VCaP (cell line): ENCODE results near the gene GLUD1.
"Not testable (repeated sequence)": the region's sequence is repeated elsewhere in the genome, so short reads cannot be mapped to it uniquely, and the experiment has no call there.

Experiments used
- H3K27ac ChIP-seq: fragments of 450-650 bp; 2 replicates; pipeline ENCODE4 v1.5.1; 2017
- TF ChIP-seq, protein P1 (sequence below): fragments of 450-650 bp; conservative IDR thresholded peaks from 2 replicates; pipeline ENCODE4 v1.5.1; 2017; ENCODE audit warnings: mild to moderate bottlenecking, moderate library complexity

GLUD1 gene

DNA sequence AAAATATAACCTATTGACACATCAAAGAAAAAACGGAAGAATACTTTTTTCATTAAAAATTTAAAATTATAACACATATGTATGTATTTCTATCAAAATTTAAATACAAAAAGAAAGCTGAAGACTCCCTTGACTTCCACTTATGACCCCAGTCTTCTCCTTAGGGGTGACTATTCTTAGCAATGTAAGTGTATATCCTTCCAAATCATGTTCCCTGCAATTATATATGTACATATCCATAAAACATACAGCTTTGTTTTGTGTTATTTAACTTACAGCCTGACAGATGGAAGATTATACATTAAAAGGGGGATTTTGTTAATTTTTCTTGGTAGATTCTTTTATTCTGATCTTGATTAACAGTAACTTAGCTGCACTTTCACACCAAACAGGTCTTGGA, 9.1 kb downstream of the GLUD1 start:
- H3K27ac ChIP-seq, result no peak overlapping the region
- TF ChIP-seq, protein P1, sequence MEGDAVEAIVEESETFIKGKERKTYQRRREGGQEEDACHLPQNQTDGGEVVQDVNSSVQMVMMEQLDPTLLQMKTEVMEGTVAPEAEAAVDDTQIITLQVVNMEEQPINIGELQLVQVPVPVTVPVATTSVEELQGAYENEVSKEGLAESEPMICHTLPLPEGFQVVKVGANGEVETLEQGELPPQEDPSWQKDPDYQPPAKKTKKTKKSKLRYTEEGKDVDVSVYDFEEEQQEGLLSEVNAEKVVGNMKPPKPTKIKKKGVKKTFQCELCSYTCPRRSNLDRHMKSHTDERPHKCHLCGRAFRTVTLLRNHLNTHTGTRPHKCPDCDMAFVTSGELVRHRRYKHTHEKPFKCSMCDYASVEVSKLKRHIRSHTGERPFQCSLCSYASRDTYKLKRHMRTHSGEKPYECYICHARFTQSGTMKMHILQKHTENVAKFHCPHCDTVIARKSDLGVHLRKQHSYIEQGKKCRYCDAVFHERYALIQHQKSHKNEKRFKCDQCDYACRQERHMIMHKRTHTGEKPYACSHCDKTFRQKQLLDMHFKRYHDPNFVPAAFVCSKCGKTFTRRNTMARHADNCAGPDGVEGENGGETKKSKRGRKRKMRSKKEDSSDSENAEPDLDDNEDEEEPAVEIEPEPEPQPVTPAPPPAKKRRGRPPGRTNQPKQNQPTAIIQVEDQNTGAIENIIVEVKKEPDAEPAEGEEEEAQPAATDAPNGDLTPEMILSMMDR, result no peak

DNA sequence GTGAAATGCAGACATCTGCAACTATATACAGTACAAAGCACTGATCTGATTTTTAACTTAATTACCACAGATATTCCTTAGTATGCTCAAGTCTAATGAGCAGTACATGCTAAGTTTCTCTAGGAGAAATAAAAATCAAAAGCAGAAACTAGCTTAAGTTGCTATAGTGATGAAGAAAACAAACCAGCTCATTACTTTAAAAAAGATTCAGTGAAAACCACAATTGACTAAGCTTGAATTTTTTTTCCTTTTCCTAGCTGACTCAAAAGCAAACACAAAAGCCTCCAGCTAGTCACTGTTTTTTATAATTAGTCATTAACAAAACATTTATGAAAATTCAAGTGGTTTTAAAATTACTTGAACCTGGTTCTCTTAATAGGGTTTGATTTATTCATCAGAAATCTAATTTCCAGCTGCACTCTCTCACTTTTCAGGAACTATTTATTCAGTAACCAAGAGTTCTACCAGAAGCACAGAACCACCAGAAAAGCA, 10.3 kb downstream of the GLUD1 start:
- H3K27ac ChIP-seq, result not testable (repeated sequence)

DNA sequence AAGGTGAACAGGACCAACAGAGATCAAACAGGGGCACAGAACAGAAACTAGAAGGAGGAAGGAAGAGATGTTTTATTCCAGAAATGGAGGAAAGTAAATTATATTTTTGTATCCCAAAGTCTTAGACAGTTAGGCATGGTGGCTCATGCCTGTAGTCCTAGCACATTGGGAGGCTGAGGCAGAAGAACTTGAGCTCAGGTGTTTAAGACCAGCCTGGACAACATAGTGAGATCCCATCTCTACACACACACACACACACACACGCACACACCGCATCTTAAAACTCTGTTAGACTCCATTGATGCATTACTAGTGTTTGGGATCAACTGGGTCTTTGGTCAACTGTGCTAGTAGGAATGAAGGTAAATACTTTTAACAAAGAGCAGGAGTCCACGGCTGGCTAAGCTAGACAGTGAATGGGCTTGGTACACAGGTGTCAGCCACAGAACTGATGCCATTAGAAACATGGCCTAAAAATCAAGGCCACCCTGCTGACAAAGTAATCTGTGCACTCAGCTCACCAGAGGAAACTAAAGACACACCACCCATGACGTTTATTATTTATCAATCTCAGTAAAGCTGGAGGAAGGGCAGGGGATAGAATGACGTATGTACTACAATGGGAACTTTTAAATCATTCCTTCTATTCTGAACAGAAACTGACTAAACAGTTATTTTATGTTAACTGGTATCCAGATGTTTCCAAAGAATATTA, 10.9 kb downstream of the GLUD1 start:
- not testable (repeated sequence) for H3K27ac ChIP-seq

DNA sequence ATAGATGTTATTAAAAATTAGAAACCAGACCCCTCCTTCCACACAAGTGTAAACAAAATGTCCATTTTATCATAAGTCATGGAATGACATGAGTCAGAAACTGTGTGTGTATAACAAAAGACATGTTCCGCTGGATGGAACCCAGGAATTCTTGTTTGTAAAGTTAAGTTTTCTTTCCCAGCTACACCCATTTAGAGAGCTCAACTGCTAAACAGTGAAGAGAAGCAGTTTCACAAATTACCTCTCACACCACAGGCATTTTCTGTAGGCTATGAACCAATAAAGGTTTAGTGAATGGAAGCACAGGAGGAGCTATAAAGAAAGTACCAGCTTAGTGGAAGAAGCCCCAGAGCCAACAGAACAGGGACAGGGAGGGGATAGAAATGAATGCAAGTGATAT, 12.4 kb downstream of the GLUD1 start:
- not testable (repeated sequence) for H3K27ac ChIP-seq

DNA sequence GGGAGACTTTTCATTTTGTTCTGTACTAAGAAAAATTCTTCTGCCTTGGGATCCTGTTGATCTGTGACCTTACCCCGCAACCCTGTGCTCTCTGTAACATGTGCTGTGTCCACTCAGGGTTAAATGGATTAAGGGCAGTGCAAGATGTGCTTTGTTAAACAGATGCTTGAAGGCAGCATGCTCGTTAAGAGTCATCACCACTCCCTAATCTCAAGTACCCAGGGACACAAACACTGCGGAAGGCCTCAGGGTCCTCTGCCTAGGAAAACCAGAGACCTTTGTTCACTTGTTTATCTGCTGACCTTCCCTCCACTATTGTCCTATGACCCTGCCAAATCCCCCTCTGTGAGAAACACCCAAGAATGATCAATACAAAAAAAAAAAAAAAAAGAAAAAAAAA, 13.1 kb downstream of the GLUD1 start:
- not testable (repeated sequence) for H3K27ac ChIP-seq

DNA sequence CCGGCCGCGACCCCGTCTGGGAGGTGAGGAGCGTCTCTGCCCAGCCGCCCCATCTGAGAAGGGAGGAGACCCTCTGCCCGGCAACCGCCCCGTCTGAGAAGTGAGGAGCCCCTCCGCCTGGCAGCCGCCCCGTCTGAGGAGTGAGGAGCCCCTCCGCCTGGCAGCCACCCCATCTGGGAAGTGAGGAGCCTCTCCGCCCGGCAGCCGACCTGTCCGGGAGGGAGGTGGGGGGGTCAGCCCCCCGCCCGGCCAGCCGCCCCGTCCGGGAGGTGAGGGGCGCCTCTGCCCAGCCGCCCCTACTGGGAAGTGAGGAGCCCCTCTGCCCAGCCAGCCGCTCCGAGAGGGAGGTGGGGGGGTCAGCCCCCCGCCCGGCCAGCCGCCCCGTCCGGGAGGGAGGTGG, 14.0 kb downstream of the GLUD1 start:
- not testable (repeated sequence) for H3K27ac ChIP-seq

DNA sequence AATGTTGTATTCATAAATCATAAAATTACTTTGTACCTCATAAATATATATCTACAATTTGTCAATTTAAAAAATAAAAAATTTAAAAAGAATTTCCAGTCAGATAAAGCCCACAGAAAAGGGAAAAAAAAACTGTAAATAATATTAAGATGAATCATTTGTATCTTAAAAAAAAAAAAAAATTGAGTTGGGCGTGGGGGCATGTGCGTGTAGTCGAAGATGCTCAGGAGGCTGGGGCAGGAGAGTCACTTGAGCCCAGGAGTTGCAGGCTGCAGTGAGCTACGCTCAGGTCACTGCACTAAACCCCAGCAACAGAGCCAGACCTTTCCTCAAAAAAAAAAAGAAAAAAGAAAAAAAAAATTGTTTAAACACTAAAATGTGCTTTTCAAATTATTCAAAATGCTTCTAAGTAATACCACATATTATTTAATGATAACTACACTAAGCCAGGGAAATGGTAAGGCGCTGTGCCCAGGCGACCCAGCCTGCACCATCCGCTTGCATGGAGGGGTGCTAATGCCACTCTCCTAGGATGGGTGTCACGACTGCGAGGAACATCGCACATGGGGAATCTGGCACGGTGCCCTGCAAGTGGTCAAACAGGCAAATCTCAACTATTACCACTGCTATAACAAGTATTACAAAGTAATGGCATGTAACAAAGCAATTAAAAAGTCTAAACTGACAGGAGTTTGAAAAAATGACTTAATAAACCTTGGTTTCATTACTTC, 15.4 kb downstream of the GLUD1 start:
- H3K27ac ChIP-seq, result no peak overlapping the region
- TF ChIP-seq, protein P1, result no peak

DNA sequence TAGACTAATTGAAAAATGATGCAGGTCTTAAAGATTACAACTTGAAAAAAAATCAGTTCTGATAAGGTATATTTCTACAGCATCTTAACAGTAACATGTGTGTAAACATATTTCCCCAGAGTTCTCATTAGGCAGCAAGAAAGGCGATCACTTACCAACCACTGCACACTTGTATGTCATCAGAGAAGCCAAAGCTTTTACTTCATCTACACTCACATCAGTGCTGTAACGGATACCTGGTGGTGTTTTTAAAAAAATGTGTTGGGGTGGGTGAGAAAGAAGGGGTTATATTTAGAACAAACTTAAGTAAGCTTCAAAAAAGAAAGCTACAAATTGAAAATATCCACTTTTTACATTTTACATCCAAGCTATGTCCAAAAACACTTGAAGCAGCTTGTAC, 18.2 kb downstream of the GLUD1 start:
- not testable (repeated sequence) for H3K27ac ChIP-seq

DNA sequence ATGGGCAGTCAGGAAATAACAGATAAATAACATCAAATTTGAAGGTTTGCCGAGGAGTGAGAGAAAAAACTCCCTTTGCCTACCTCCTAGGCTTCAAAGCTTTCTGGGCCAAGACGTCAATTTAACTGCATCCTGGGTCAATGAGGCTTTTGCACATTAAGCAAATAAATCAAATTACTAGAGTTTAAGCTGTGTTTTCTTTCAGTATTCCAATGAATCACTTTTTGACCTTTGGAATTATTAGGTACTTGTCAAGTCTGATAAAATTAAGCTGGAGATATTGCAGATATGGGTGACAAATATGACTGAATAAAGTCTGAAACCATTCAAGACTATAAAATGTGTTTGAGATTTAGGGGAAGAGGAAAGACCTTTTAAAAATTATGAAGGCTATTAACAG, 22.2 kb downstream of the GLUD1 start:
- TF ChIP-seq, protein P1, result no peak

DNA sequence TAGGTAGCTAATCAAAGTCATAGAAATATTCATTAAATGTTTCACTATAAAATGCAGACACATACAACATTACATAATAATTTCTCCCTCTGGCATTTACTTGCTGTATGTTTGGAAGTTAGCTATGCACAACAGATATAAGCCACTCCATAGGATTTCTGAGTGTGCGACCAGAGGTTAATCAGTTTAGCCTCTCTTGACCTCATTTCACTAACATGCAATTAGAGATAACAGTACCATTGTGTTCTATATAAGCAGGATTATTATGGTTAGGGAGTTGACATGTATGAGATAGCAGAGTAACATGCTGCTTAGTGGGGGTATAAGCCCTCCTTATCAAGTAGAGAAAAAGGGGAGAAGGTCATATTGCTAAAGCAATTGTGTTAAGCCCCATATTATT, 26.4 kb downstream of the GLUD1 start:
- TF ChIP-seq, protein P1, result no peak
- no peak overlapping the region for H3K27ac ChIP-seq

More for the DNA sequence above, 22.2 kb downstream of the GLUD1 start:
- peak overlapping the region; percentile 4; the same call in 1 of the 2 replicates for H3K27ac ChIP-seq

DNA sequence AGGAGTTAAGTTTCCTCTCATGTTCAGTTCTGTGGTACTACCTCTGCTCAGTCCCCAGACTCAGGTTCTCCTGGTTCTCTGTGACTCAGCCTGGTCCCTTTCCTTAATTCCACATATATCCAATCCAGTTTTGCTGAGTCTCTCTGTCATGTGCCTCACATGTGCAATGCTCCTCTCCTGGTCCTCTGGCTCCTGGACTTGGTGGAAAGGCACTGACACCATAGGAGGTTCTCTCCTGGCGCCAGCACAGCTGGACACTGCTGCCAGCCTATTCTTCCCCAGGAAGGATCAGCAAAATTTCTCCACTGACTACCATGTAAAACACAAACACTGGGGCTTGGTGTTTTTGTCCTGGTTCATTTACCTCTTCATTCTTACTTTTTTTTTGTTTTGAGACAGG, 27.8 kb downstream of the GLUD1 start:
- TF ChIP-seq, protein P1, result no peak
- no peak overlapping the region for H3K27ac ChIP-seq
